Panc1 (cell line): ENCODE measurements around the gene SOCS6. TPM values are rescaled to one million over a fixed set of nuclear protein-coding genes. Genes with fewer than 3 reads are reported as not detected.

Experiments used
- ATAC-seq: fragments of 200-7000 bp; cut with Tn5 transposase; 2 replicates; pipeline ENCODE4 v1.9.1; 2020; ENCODE audit warnings: mild to moderate bottlenecking, moderate library complexity
- BruUV-seq: library from RNA; stranded (reverse); fragments of 400-500 nt; replicated peaks from 2 replicates; lab custom pipeline; 2021; lab: Mats Ljungman, UMichigan
- CTCF ChIA-PET: fragments of 300-600 bp; sonication (Branson Sonifier 250); formaldehyde crosslinking; loops from one replicate; lab custom pipeline; 2022; ENCODE audit warnings: antibody characterized with exemption; lab: Charles Lee
- POLR2A ChIA-PET: fragments of 300-600 bp; sonication (Branson Sonifier 250); formaldehyde crosslinking; loops from one replicate; lab custom pipeline; 2022; ENCODE audit warnings: antibody characterized with exemption; lab: Charles Lee
- DNase-seq: peaks from one replicate; pipeline ENCODE4 v3.0.0-alpha.2; 2010; ENCODE audit warnings: low read depth, low spot score
- H3K27ac ChIP-seq: 2 replicates; pipeline ENCODE4 v1.5.1; 2011; ENCODE audit warnings: mild to moderate bottlenecking, low read length, inconsistent platforms
- H3K27me3 ChIP-seq: fragments of 200-500 bp; sonication (Bioruptor generic); 2 replicates; pipeline ENCODE4 v1.6.0; 2014; ENCODE audit warnings: low read length, inconsistent platforms; ENCODE audit not compliant: control insufficient read depth, insufficient read depth
- H3K36me3 ChIP-seq: fragments of 200-500 bp; sonication (Bioruptor generic); 2 replicates; pipeline ENCODE4 v1.5.1; 2014; ENCODE audit warnings: inconsistent platforms, mild to moderate bottlenecking, low read length, moderate library complexity; ENCODE audit not compliant: control insufficient read depth, insufficient read depth
- H3K4me1 ChIP-seq: 2 replicates; pipeline ENCODE4 v1.5.1; 2011; ENCODE audit warnings: inconsistent platforms, mild to moderate bottlenecking, low read length, moderate library complexity; ENCODE audit not compliant: control insufficient read depth, insufficient read depth
- H3K4me3 ChIP-seq, 2 experiments: 2 replicates each; pipeline ENCODE4 v1.5.1; 2011 to 2012; ENCODE audit warnings: low read depth in 2 of 2, low read length in 2 of 2, mild to moderate bottlenecking in 2 of 2, inconsistent platforms in 1 of 2, moderate library complexity in 1 of 2
- H3K9me3 ChIP-seq: fragments of 200-500 bp; sonication (Bioruptor generic); 2 replicates; pipeline ENCODE4 v1.5.1; 2014; ENCODE audit warnings: low read depth, mild to moderate bottlenecking, inconsistent platforms, low read length, moderate library complexity; ENCODE audit not compliant: control insufficient read depth, insufficient read depth
- CTCF ChIP-seq: fragments of 450-650 bp; IDR thresholded peaks from 2 replicates; pipeline ENCODE4 v1.5.1; 2017; ENCODE audit warnings: mild to moderate bottlenecking
- POLR2AphosphoS5 ChIP-seq: IDR thresholded peaks from 2 replicates; pipeline ENCODE4 v1.6.1; 2012; ENCODE audit warnings: mild to moderate bottlenecking, low read depth, low read length, moderate library complexity
- REST ChIP-seq, 2 experiments: IDR thresholded peaks; 2 replicates each; pipeline ENCODE4 v1.6.1; 2011 to 2012; ENCODE audit warnings: low read depth in 2 of 2, control low read depth in 1 of 2, low read length in 1 of 2, mild to moderate bottlenecking in 1 of 2, moderate library complexity in 1 of 2; ENCODE audit not compliant: insufficient read depth in 1 of 2
- SIN3A ChIP-seq: IDR thresholded peaks from 2 replicates; pipeline ENCODE4 v1.6.1; 2012; ENCODE audit warnings: low read depth, mild to moderate bottlenecking, low read length, moderate library complexity, borderline replicate concordance; ENCODE audit not compliant: insufficient read depth
- TCF7L2 ChIP-seq: IDR thresholded peaks from 2 replicates; pipeline ENCODE4 v1.6.1; 2011; ENCODE audit warnings: mild to moderate bottlenecking, low read depth, low read length, inconsistent platforms
- in situ Hi-C: cut with HindIII; loops from 2 replicates; pipeline ENCODE4 v1.10.0; 2016; ENCODE audit warnings: low sequenced_read_pairs, low pct_unique_long_range_greater_than_20kb
- intact Hi-C: fragments of 100-400 bp; cut with micrococcal nuclease; formaldehyde crosslinking; loops from one replicate; pipeline ENCODE4 v1.10.0; 2022; ENCODE audit not compliant: unreplicated experiment
- total RNA-seq: library from RNA; stranded (reverse); gene quantifications from one replicate; pipeline ENCODE4 v1.2.1, GENCODE V29; 2021; ENCODE audit not compliant: unreplicated experiment

SOCS6 gene
- total RNA-seq, 1 experiment from 2014 or later: 43.0 TPM

DNA sequence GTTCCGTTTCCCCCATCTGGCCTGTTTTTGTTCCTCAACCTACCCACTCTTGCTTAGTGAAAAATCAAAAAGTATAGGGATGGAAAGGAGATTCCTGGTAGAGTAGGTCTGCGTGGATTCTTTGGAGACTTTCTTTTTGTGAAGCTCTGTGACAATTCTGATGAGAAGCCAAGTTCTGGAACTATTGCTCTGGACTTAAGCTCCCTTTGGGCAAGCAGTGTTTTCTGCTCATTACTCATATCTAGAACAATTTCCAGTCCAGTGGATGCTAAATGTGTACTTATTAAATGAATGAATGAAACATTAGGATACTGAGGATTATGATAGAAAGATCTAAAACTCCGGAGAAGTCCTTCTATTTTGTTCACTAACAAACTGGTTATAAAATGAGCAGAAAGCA lies 76.5 kb downstream of the SOCS6 start:
- intact Hi-C loops (no loop called here), in situ Hi-C loops (no loop called here)
- Histone ChIP-seq H3K4me1 (peaks cover 11% of the 10 kb centered on the region; the same call in 1 of the 2 replicates), H3K36me3 (no peaks in the 10 kb centered on the region), H3K27me3 (no peaks in the 10 kb centered on the region), H3K27ac (peak overlapping the region; percentile 80), H3K9me3 (no peaks in the 10 kb centered on the region), H3K4me3 (no peak overlapping the region)
- CTCF ChIA-PET: no interaction called here
- DNase-seq (no peak), ATAC-seq (no peak)
- no peak for TF ChIP-seq SIN3A
- TF ChIP-seq REST (IDR thresholded peaks at IDR 0.05; ENCODE audit: insufficient read depth in 1 of 2, low read depth in 2 of 2, low read length in 1 of 2): no peak
- no peak for TF ChIP-seq CTCF
- TF ChIP-seq POLR2AphosphoS5: no peak
- TF ChIP-seq TCF7L2: no peak
- POLR2A ChIA-PET: no interaction called here
- BruUV-seq: no TSS peak

DNA sequence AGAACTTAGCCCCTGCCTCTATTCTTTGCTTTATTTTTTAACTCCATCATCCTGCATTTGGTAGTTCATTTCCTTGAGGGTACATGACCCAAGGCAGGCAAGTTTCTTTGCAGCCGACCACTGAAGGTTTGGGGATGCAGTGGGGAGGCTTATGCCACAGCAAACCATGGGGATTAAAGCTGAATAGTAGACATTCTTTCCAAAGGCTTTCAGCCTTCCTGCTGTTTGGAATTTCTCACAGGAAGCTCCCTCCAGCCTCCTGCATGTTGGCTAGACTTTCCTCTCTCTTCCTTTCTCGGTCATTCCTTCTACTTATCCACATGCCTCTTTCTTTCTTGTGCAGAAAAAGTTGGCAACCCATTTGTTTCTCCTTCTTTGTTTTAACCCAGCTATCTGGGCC lies 77.3 kb downstream of the SOCS6 start:
- Histone ChIP-seq H3K4me1 (peaks cover 6% of the 10 kb centered on the region; the same call in 1 of the 2 replicates), H3K9me3 (no peaks in the 10 kb centered on the region), H3K27me3 (no peaks in the 10 kb centered on the region), H3K36me3 (no peaks in the 10 kb centered on the region), H3K4me3 (no peak overlapping the region), H3K27ac (peak overlapping the region; percentile 80; the same call in 1 of the 2 replicates)
- in situ Hi-C loops (no loop called here), intact Hi-C loops (no loop called here)
- CTCF ChIA-PET: no interaction called here
- no TSS peak for BruUV-seq
- no peak for DNase-seq
- POLR2A ChIA-PET: no interaction called here
- TF ChIP-seq TCF7L2 (no peak), SIN3A (no peak), REST (IDR thresholded peaks at IDR 0.05; ENCODE audit: insufficient read depth in 1 of 2, low read depth in 2 of 2, low read length in 1 of 2) (no peak)
- ATAC-seq: no peak
